A549 (cell line): ENCODE measurements around the gene CNTN1. TPM values are rescaled to one million over a fixed set of nuclear protein-coding genes. Genes with fewer than 3 reads are reported as not detected.

Experiments used
- ATAC-seq, 2 experiments: fragments of 200-7000 bp in 1 of 2; fragments of >200 bp in 1 of 2; cut with Nextera tagmentation in 1 of 2; cut with Tn5 transposase in 1 of 2; 3 replicates each; pipeline versions ENCODE4 v1.8.0 to v1.9.1; 2018 to 2020; ENCODE audit warnings: mild to moderate bottlenecking in 1 of 2, moderate library complexity in 1 of 2
- CTCF ChIA-PET: fragments of 300-600 bp; sonication (Branson Sonifier 250); formaldehyde crosslinking; extraction: SDS; loops from one replicate; lab custom pipeline; 2021; ENCODE audit warnings: antibody characterized with exemption, inconsistent platforms; lab: Yijun Ruan, JAX
- POLR2A ChIA-PET: fragments of 350-600 bp; formaldehyde crosslinking; extraction: SDS; loops from one replicate; lab custom pipeline; 2021; ENCODE audit warnings: antibody characterized with exemption, inconsistent platforms; lab: Yijun Ruan, JAX
- DNase-seq, 2 experiments: peaks; one replicate each; pipeline versions ENCODE4 v3.0.0 to v3.0.0-alpha.2; 2011 to 2016; ENCODE audit warnings: low read depth in 1 of 2, low spot score in 1 of 2
- FAIRE-seq: peaks from 2 replicates; lab custom pipeline; 2011; peaks lifted over from hg19 to GRCh38; lab: Jason Lieb, UNC
- H3K27ac ChIP-seq, 2 experiments: fragments of >200 bp; sonication (Bioruptor Twin); formaldehyde crosslinking; 3 replicates each; pipeline ENCODE4 v1.5.1; 2016 to 2017
- H3K4me1 ChIP-seq: fragments of >200 bp; sonication (Bioruptor Twin); formaldehyde crosslinking; 3 replicates; pipeline ENCODE4 v1.6.1; 2016
- H3K4me2 ChIP-seq: fragments of >200 bp; sonication (Bioruptor Twin); formaldehyde crosslinking; 3 replicates; pipeline ENCODE4 v1.6.1; 2016
- H3K4me3 ChIP-seq: fragments of >200 bp; sonication (Bioruptor Twin); formaldehyde crosslinking; 3 replicates; pipeline ENCODE4 v1.5.1; 2016
- H3K9me3 ChIP-seq: fragments of >200 bp; sonication (Bioruptor Twin); formaldehyde crosslinking; 3 replicates; pipeline ENCODE4 v1.6.1; 2016
- CHD2 ChIP-seq: fragments of 150-350 bp; IDR thresholded peaks from 2 replicates; pipeline ENCODE4 v1.6.1; 2014; ENCODE audit warnings: low read length; ENCODE audit not compliant: partially characterized antibody
- FOSB ChIP-seq: fragments of 250-450 bp; sonication (Bioruptor Pico); IDR thresholded peaks from 2 replicates; pipeline ENCODE4 v1.5.0; 2020; ENCODE audit warnings: mild to moderate bottlenecking, moderate library complexity
- MAFK ChIP-seq: fragments of 450-650 bp; IDR thresholded peaks from 2 replicates; pipeline ENCODE4 v1.6.1; 2014; ENCODE audit not compliant: partially characterized antibody
- RARB ChIP-seq: fragments of 250-450 bp; sonication (Bioruptor Pico); IDR thresholded peaks from 2 replicates; pipeline ENCODE4 v1.8.0; 2021; ENCODE audit warnings: mild to moderate bottlenecking, moderate library complexity
- SREBF2 ChIP-seq: fragments of 450-650 bp; IDR thresholded peaks from 2 replicates; pipeline ENCODE4 v1.6.1; 2014; ENCODE audit warnings: mild to moderate bottlenecking, moderate library complexity
- WGBS: methylation state at CpG from one replicate; pipeline ENCODE4 v1.1.6; 2017; ENCODE audit errors: missing lambda C conversion rate; 5-methylcytosine and 5-hydroxymethylcytosine counted together
- polyA plus RNA-seq, 4 experiments: library from polyadenylated mRNA; depleted of rRNA in 3 of 4; stranded (reverse); fragments of >200 nt; fragmentation: RNase III in 1 of 4; extraction: RNeasy Plus Mini Kit Qiagen cat#74134 plus additional on column Dnase treatment in 1 of 4; gene quantifications; 2 replicates in 3 of 4; 3 replicates in 1 of 4; pipeline ENCODE4 v1.2.3, GENCODE V29; 2011 to 2017
- TF ChIP-seq, protein P1 (sequence below): fragments of >200 bp; sonication (Bioruptor Twin); formaldehyde crosslinking; IDR thresholded peaks from 3 replicates; pipeline ENCODE4 v1.5.1; 2016

The CNTN1 gene
- polyA plus RNA-seq, 2 of the 4 experiments (the other 2 are of a cell fraction): 69.7 to 175 TPM

DNA sequence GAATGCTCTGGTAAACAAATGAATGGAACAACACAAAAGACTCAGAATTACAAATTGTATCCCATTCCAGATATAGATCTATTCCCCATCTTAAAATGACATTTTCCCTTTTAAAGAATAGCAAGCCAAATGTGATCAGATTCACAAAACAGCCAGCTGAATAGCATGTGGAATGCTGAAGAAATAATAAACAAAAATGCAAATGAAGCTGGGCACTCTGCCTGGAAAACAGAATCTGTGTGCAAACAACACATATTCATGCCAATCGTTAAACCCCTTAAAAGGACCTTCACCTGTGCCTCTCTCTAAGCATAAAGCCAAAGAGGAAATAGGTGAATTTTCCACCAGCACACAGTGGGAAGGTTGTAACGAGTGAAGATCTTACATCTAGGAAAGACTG, 428.0 kb downstream of the CNTN1 start:
- H3K9me3 ChIP-seq: no peaks in the 10 kb centered on the region
- WGBS: 33% methylated on average over 2 of the region's 2 CpGs
- ChIA-PET CTCF (interaction anchor here (0.7 kb wide), 1 partner anchor 920 kb away, joined by 3 read pairs; no protein-coding TSS in a partner anchor), POLR2A (no interaction called here)
- DNase-seq: no peak
- no peak for ATAC-seq
- H3K4me2 ChIP-seq: no peak overlapping the region
- TF ChIP-seq FOSB (CRISPR knock-in tag) (no peak), RARB (CRISPR knock-in tag) (no peak), CHD2 (no peak)
- TF ChIP-seq, protein P1, sequence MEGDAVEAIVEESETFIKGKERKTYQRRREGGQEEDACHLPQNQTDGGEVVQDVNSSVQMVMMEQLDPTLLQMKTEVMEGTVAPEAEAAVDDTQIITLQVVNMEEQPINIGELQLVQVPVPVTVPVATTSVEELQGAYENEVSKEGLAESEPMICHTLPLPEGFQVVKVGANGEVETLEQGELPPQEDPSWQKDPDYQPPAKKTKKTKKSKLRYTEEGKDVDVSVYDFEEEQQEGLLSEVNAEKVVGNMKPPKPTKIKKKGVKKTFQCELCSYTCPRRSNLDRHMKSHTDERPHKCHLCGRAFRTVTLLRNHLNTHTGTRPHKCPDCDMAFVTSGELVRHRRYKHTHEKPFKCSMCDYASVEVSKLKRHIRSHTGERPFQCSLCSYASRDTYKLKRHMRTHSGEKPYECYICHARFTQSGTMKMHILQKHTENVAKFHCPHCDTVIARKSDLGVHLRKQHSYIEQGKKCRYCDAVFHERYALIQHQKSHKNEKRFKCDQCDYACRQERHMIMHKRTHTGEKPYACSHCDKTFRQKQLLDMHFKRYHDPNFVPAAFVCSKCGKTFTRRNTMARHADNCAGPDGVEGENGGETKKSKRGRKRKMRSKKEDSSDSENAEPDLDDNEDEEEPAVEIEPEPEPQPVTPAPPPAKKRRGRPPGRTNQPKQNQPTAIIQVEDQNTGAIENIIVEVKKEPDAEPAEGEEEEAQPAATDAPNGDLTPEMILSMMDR: no peak
- no peak for FAIRE-seq
- H3K4me3 ChIP-seq: no peak overlapping the region
- no peak overlapping the region for H3K27ac ChIP-seq
- H3K4me1 ChIP-seq: no peaks in the 10 kb centered on the region

DNA sequence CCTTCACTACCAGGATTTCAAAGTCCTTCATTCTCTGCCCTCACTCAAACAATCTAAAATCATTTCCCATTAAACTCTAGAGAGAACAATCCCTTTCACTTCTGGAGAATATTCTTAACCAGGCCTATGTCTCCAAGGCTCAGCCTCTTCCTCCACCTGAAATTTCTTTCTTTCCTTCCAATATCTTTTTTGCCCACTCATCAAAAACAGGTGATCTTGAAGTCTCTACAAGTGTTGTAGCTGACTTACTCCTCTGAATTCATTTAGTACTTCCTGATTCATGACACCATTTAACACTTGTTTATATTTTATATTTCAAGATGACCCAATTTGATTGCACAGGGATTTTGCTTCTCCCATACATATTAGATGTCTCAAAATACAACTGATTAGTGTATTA, 429.1 kb downstream of the CNTN1 start:
- ChIA-PET CTCF (no interaction called here), POLR2A (no interaction called here)
- DNase-seq (no peak), FAIRE-seq (no peak), ATAC-seq (no peak)
- Histone ChIP-seq H3K4me2 (no peak overlapping the region), H3K4me1 (no peaks in the 10 kb centered on the region), H3K9me3 (no peaks in the 10 kb centered on the region), H3K4me3 (no peak overlapping the region), H3K27ac (no peak overlapping the region)
- peak; percentile 91 for TF ChIP-seq MAFK
- no peak for TF ChIP-seq SREBF2
